Psoas muscle (tissue), 8 donors: ENCODE data around the gene CDH4. TPM values are rescaled to one million over a fixed set of nuclear protein-coding genes. Genes with fewer than 3 reads are reported as not detected.
A peak's percentile ranks its signal among the peaks of the same experiment; 100 is the strongest.

Experiments used
- ATAC-seq, 4 donors: fragments of 200-7000 bp; cut with Tn5 transposase; one replicate each; pipeline ENCODE4 v1.9.1; 2020; ENCODE audit warnings: moderate library complexity in 3 of 4, mild to moderate bottlenecking in 2 of 4
- DNase-seq, 2 donors: peaks; one replicate each; pipeline ENCODE4 v3.0.0-alpha.2; 2020
- H3K27ac ChIP-seq: fragments of 200-600 bp; one replicate; pipeline ENCODE4 v1.8.0; 2022
- H3K27me3 ChIP-seq, 3 donors: fragments of 200-600 bp in 1 of 3; one replicate each; pipeline versions ENCODE4 v1.6.1 to v1.8.0; 2013 to 2022; ENCODE audit warnings: low read length in 2 of 3, mild to moderate bottlenecking in 2 of 3, moderate library complexity in 1 of 3; ENCODE audit not compliant: insufficient read depth in 3 of 3
- H3K36me3 ChIP-seq, 2 donors: fragments of 200-600 bp in 1 of 2; one replicate each; pipeline versions ENCODE4 v1.6.1 to v1.8.0; 2013 to 2022; ENCODE audit warnings: low read depth in 1 of 2, mild to moderate bottlenecking in 1 of 2, moderate library complexity in 1 of 2; ENCODE audit not compliant: insufficient read depth in 1 of 2
- H3K4me1 ChIP-seq: fragments of 200-600 bp; one replicate; pipeline ENCODE4 v1.8.0; 2022
- H3K4me3 ChIP-seq: fragments of 200-600 bp; one replicate; pipeline ENCODE4 v1.8.0; 2022; ENCODE audit warnings: mild to moderate bottlenecking
- H3K9me3 ChIP-seq: fragments of 200-600 bp; one replicate; pipeline ENCODE4 v1.8.0; 2022
- WGBS, 3 donors: extraction: QIAGEN DNeasy Blood & Tissue Kit; methylation state at CpG; one replicate each; pipeline versions ENCODE4 v1.1.6 to v1.1.7; 2013; 5-methylcytosine and 5-hydroxymethylcytosine counted together
- intact Hi-C, 2 donors: fragments of 100-400 bp; cut with DNase I; formaldehyde crosslinking; loops; one replicate each; pipeline versions ENCODE4 v1.11.0 to v1.14.2; 2022
- polyA plus RNA-seq, 3 donors: library from polyadenylated mRNA; stranded (reverse); fragments of 200-250 nt; gene quantifications; one replicate each; pipeline ENCODE4 v1.2.3, GENCODE V29; 2013
- total RNA-seq, 4 donors: library from RNA; stranded (reverse); fragmentation: NEBNext Ultra II Directional in 2 of 4; extraction: Animal tissue kit (Norgen Biotek cat#: 25700) in 2 of 4; gene quantifications; one replicate each; pipeline versions ENCODE4 v1.2.1 to v1.2.4, GENCODE V29; 2021 to 2023
- TF ChIP-seq, protein P1 (sequence below): fragments of 200-600 bp; IDR thresholded peaks from one replicate; pipeline ENCODE4 v1.8.0; 2022; ENCODE audit warnings: antibody characterized with exemption
- donor health status: healthy with polysubstance abuse.
- donor health status: DM: no; HTN: no; CAD: no; lungs with moderate emphysema.
- donor health status: Bipolar disorder and iron deficiency.
- donor health status: healthy.
- donor health status: DM: yes; HTN: yes; CAD: no.
- donor health status: DM: no; HTN: no; CAD: no.
- donor health status: DM: no; HTN: no; CAD: no.
- donor health status: DM: yes; HTN: yes; CAD: no.

The CDH4 gene
- total and polyA plus RNA-seq, 7 donors: 0.26 to 1.0 (median 0.34) TPM

DNA sequence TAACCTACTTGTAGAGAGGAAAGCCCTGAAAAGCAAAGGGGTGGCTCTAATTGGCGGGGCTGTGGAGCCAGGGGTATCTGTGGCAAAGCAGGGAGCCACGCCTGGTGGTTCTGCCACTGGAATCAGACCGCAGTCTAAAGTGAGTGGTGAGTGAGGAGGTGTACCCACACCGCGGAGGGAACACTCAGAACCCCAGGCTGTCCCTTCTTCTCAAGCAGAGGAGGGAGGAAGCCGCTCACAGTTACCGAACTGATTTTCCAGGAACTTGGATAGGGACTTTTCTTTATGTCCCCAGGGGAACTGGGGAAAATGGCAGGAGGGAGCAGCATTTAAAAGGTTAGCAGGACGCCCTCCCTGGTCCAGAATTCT, 526.4 kb downstream of the CDH4 start:
- Histone ChIP-seq H3K27ac (no peak overlapping the region), H3K4me3 (no peak overlapping the region), H3K27me3 (no peaks in the 10 kb centered on the region), H3K9me3 (no peaks in the 10 kb centered on the region), H3K36me3 (no peaks in the 10 kb centered on the region), H3K4me1 (no peaks in the 10 kb centered on the region)
- 79 to 85% (median 82%) methylated on average over 8 of the region's 8 CpGs for WGBS, 3 donors
- ATAC-seq (no peak), DNase-seq (peak in 1 of 2 donors; percentile 10)
- TF ChIP-seq, protein P1, sequence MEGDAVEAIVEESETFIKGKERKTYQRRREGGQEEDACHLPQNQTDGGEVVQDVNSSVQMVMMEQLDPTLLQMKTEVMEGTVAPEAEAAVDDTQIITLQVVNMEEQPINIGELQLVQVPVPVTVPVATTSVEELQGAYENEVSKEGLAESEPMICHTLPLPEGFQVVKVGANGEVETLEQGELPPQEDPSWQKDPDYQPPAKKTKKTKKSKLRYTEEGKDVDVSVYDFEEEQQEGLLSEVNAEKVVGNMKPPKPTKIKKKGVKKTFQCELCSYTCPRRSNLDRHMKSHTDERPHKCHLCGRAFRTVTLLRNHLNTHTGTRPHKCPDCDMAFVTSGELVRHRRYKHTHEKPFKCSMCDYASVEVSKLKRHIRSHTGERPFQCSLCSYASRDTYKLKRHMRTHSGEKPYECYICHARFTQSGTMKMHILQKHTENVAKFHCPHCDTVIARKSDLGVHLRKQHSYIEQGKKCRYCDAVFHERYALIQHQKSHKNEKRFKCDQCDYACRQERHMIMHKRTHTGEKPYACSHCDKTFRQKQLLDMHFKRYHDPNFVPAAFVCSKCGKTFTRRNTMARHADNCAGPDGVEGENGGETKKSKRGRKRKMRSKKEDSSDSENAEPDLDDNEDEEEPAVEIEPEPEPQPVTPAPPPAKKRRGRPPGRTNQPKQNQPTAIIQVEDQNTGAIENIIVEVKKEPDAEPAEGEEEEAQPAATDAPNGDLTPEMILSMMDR: no peak
- intact Hi-C loops: no loop called here

DNA sequence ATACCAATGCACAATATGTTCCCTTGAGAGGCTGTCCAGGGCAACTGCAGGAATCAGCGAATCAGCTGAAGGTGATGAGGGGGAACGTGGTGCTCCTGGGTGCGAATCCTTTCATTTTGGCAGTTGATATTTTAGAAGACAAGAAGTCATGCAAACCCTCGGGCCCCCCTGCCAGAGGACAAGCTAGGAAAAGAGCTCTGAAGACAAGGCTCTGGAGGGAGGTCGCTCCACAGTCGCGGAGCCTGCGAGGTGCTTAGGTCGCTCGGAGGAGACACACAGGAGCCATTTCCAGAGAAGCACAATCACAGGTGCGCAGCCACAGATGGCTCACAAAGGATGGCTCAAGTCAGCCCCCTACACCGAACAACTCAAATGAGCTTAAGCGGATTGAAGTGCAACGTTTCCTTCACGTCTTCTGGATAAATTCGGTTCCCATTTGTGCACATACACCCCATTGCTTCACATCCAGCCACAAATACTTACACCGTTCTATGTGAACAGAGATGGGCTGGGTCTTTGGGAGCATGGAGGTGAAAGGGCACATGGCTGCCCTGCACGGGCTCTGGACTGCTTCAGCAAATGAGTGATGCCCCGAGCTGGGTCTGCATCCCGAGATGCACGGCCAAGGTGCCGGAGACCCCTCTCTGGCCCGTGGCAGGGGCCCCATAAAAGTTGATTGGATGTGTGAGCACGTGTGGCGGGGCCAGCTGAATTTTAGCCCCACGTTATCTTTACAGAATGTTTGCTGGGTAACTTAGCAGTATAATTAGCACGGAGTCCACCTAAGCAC, 527.3 kb downstream of the CDH4 start:
- H3K27me3 ChIP-seq: no peaks in the 10 kb centered on the region
- no peak for ATAC-seq
- intact Hi-C loops: no loop called here
- no peaks in the 10 kb centered on the region for H3K9me3 ChIP-seq
- DNase-seq: no peak
- no peaks in the 10 kb centered on the region for H3K36me3 ChIP-seq
- H3K27ac ChIP-seq: no peak overlapping the region
- WGBS, 3 donors: 85 to 87% (median 87%) methylated on average over 27 of the region's 27 CpGs
- H3K4me3 ChIP-seq: no peak overlapping the region
- H3K4me1 ChIP-seq: no peaks in the 10 kb centered on the region
- TF ChIP-seq, protein P1: no peak

DNA sequence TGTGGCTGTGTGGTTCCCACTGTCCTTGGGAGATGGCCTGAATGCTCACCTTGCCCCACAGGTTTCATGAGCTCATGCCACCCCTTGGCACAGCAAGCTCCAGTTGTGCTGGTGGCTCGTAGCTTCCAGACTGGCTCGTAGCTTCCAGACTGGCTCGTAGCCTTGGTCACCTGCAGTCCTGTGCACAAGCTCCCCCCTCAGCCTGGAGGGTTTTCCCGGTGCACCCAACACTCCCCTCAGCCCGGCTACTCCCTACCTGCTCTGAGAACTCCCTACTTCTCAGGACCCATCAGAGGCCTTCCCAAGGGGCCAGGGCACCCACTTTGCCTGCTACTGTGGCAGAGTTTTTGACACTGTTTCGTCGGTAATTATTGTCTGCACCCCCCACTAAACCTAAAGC, 528.0 kb downstream of the CDH4 start:
- intact Hi-C loops: no loop called here
- TF ChIP-seq, protein P1: no peak
- Histone ChIP-seq H3K4me3 (no peak overlapping the region), H3K4me1 (no peaks in the 10 kb centered on the region), H3K27ac (no peak overlapping the region), H3K27me3 (no peaks in the 10 kb centered on the region), H3K36me3 (no peaks in the 10 kb centered on the region), H3K9me3 (no peaks in the 10 kb centered on the region)
- DNase-seq (no peak), ATAC-seq (no peak)
- WGBS, 3 donors: 80 to 87% (median 83%) methylated on average over 7 of the region's 7 CpGs

DNA sequence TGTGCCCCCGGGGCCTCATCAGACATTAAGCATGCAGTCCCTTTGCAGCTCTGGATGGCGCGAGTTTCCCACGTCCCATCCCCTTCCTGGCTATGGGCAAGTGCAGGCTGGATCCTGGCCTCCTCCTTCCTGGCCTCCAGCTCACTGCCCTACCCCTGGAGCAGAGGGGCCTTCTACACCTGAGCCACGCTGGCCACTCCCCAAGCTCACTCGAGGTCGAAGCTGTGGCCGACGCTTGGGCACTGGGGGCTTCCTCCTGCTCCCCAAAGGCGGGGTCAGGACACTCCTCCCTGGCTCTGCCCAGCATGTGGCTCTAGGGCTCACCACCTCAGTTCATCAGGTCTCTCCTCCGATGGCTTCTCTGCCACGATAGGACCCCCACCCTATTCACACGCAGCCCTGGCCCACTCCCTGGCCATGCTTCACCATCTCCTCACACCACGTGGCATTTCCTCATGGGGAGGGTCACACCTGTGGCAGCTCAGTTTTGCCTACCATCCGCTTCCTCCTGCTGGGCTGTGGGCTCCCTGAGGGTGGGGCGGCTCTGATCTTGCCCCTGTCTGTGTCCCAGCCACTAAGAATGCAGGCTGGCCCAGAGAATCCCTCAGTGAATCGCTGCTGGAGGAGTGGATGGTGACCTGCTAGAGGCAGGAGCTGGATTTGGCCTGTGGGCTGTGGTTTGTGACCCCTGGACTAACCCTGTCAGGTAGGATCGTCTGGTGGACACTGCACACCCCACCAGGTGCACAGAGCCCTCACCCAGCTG, 532.9 kb downstream of the CDH4 start:
- intact Hi-C loops: no loop called here
- ATAC-seq: no peak

More for the DNA sequence above, 532.9 kb downstream of the CDH4 start:
- DNase-seq: no peak
- no peak overlapping the region for H3K27ac ChIP-seq
- H3K36me3 ChIP-seq: no peaks in the 10 kb centered on the region
- 85 to 90% (median 88%) methylated on average over 18 of the region's 18 CpGs for WGBS, 3 donors
- no peak overlapping the region for H3K4me3 ChIP-seq
- TF ChIP-seq, protein P1: no peak
- no peaks in the 10 kb centered on the region for H3K27me3 ChIP-seq
- no peaks in the 10 kb centered on the region for H3K9me3 ChIP-seq
- no peaks in the 10 kb centered on the region for H3K4me1 ChIP-seq
